T-helper 22 cell (primary cell): ENCODE measurements around the gene C1QTNF4.
A peak's percentile ranks its signal among the peaks of the same experiment; 100 is the strongest.
"Not testable (repeated sequence)": the region's sequence is repeated elsewhere in the genome, so short reads cannot be mapped to it uniquely, and the experiment has no call there.

Experiments
- DNase-seq: peaks from one replicate; pipeline ENCODE4 v3.0.0-alpha.2; 2020; ENCODE audit warnings: low read depth

C1QTNF4 gene

DNA sequence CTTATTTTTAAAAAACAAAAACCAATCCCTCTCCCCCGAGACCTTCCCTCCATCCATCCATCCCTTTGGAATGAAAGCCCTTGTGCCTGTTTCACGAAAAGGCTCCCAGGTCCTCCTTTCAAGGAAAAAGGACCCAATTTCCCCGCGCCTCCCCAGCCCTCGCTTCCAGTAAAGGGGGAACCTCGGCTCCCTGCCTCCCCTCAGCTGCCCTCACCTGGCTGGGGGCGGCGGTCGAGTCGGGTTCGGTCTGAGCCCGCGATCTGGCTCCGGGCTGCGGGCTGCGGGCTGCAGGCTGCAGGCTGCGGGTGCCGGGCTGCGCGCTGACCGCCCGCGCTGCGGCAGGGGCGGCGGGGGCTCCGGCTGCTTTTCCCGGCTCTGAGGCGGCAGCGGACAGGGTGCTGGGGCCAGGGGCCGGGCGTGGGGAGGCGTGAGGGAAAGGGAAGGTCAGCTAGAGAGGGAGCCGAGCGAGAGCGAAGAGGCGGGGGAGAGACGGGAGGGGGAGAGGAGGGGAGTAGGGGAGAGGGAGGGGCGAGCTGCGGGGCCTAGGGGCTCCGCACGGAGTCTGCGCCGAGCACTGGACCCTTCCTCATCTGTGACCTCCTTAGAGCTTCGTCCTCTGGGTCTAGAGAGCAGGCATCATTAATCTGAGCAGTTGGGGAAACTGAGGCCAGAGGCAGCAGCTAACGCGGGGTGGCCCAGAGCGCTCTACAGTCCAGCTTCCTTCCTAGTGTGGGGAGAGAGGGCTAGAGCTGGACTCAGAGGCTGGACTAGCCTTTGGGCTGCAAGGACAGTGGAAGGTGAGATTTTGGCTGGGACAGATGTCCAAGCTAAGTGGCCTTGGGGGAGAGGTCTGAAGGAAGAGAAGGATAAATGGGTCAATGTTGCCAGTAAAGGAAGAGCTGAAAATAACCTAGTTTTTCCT is at the start of gene C1QTNF4:
Gene C1QTNF4, minus strand, starts transcription at position 478 of the 922 bp plus-strand sequence. CDS start 3,601 bp downstream, outside the sequence.
- no peak for DNase-seq

- DNase-seq = peak; percentile 90
These were observed 48.1 kb upstream of the C1QTNF4 start, which contains the start of gene MTCH2 for GRCh38 chr11:47642099-47642855. TSS of gene MTCH2 (minus strand) at chr11:47642559. CDS start at chr11:47642465, 94 bp downstream.

- DNase-seq = no peak
These were observed 47.4 kb upstream of the C1QTNF4 start for GRCh38 chr11:47641600-47642098.

DNA sequence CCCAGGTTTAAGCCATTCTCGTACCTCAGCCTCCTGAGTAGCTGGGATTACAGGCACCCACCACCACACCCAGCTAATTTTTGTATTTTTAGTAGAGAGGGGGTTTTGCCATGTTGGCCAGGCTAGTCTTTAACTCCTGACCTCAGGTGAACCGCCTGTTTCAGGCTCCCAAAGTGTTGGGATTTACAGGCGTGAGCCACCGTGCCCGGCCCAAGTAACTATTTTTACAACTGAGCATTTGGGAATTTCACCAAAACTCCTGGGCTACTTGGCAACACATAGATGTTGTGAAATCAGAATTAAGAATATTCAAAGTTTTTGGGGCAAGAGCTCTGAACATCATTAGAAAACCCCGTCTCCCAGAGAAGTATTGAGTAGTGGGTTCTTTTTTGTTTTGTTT is 46.3 kb upstream of the C1QTNF4 start:
- DNase-seq = not testable (repeated sequence)

GRCh38 chr11:47636331-47636730 is 42.1 kb upstream of the C1QTNF4 start:
- not testable (repeated sequence) for DNase-seq

- no peak for DNase-seq
These were observed 37.3 kb upstream of the C1QTNF4 start for GRCh38 chr11:47631473-47631872.

DNA sequence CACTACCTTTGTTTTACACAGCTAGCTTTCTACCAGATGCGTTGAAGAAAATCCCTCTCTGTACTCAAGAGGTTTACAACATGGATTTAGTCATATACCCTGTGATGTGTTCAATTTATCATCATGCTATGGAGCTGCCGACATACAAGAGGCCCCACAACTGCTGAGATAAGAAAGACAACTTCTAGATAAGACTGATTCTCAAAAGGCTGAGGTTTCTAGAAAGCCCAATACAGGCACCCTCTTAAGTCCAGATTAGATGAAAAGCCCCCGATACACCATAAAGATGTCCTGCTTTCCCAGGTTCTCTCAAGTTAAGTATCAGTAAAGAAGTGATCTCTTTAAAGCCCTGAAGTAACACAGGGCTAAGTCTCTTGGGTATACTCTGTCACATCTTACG is 33.8 kb upstream of the C1QTNF4 start:
- DNase-seq = no peak

GRCh38 chr11:47626234-47626633 is 32.0 kb upstream of the C1QTNF4 start:
- DNase-seq = no peak

GRCh38 chr11:47620836-47621378 is 26.7 kb upstream of the C1QTNF4 start:
- no peak for DNase-seq

GRCh38 chr11:47617417-47617809 is 23.2 kb upstream of the C1QTNF4 start:
- DNase-seq = no peak

GRCh38 chr11:47616726-47617416 is 22.7 kb upstream of the C1QTNF4 start:
- DNase-seq = no peak

- no peak for DNase-seq
These were observed 21.0 kb upstream of the C1QTNF4 start for GRCh38 chr11:47615249-47615648.

- DNase-seq = no peak
These were observed 17.2 kb upstream of the C1QTNF4 start for GRCh38 chr11:47611348-47611794.

DNA sequence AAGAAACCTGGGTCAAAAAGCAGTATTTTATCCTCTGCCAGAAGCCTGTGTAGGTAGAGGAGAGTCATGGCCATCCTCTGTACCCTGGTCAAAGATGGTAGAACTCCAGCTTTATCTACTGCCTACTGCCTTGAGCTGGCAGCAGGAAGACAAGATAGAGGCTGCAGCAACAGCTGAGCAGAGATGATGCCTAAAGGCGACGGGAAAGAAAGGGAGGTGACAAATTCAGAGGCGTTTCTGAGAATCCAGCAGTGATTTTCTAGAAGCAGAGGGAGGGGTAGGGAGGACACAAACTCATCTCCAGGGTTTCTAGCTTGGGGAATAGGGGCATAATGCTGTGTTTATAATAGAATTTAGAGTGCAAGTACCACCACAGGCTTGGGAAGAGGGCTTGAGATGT is 15.5 kb upstream of the C1QTNF4 start:
- DNase-seq = no peak

- no peak for DNase-seq
These were observed 13.2 kb upstream of the C1QTNF4 start for GRCh38 chr11:47607380-47607779.

DNA sequence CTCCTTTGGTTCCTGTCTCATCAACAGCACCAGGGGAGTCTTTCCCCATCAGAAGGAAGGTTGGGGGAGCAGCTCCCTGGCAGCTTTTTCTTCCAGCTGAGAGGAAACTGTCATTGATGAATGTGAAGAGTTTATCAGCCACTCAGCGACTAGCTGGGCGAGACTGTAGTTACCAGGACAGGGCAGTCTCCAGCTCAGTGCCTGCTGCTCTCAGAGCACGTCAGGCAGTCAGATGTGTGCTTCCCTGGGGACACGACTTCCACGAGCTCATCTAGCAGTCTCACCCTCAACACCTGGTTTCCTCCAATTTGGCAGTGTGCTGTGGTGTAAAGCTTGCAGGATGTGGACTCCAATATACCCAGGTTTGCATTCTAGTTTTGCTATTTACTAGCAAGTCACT is 12.5 kb upstream of the C1QTNF4 start:
- DNase-seq = no peak

- no peak for DNase-seq
These were observed 11.7 kb upstream of the C1QTNF4 start for GRCh38 chr11:47605921-47606320.

DNA sequence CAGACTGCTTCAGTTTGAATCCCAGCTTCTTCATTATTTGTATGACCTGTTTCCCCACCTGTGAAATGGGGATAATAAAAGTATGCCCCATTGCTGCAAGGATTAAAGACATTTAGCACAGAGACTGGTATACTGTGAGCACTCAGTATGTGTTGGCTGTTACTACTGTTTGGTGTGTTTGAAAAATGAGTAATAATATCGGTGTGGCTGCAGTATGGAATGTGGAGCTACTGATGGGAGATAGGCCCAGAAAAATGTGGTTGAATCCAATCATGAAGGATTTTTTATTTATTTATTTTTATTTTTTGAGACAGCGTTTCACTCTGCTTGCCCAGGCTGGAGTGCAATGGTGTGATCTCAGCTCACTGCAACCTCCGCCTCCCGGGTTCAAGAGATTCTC is 9.1 kb upstream of the C1QTNF4 start:
- DNase-seq = no peak

DNA sequence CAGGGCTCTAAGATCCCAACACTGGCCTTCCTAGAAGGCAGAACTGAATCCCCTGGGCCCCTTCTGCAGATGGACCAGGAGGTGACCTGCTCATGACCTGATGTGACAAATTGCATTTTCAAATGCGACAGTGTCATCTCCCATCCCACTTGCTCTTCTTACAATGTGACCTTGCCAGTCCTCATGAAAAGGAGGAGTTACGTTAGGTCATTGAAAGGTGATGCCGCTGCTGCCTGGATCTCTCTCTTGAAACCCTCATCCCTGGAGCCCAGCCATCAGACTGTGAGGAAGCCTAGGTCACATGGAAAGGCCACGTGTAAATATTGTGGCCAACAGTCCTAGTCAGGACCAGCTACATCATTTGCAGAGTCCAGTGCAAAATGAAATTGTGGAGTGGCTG is 5.7 kb upstream of the C1QTNF4 start:
- DNase-seq = no peak

DNA sequence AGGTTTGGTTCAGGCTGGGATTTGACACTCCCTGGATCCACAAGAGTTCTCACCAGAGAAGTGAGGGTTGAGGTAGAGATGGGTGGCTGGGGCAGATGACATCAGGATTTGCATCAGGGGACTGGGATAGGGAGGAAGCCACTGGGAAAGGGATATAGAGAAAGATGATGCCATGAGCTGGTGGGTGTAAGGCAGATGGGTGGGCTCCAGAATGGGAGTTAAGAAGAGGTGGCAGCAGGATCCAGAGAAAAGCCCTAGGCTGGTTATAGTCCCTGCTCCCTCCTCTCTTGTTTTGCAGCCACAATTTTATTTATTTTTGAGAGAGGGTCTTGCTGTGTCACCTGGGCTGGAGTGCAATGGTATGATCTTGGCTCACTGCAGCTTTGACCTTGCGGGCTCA is 1.8 kb upstream of the C1QTNF4 start:
- no peak for DNase-seq

- DNase-seq = no peak
These were observed 818 bp upstream of the C1QTNF4 start for GRCh38 chr11:47595029-47595428.

DNA sequence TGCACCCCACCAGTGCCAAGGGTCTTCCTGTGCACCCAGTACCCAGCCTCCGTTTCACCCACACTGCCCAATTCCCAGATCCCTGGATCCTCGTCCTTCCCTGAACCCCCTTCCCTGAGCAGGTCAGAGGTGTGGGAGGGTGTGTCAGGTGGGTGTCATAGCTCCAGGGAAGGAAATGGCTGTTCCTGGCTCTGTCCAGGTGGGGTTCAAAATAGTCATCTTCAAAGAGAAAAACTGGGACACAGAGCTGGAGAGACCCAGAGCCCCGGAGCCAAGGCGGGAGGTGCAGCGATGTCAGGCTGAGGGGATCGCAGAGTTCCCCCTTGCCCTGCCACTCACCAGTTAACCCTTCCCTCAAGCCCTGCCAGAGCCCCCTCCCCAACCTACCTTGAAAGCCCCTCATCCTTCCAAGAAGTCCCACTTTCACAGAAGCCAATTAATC is 698 bp downstream of the C1QTNF4 start:
- DNase-seq = no peak
